Stimulated activated CD8-positive, alpha-beta memory T cell treated with anti-CD3 and anti-CD28 coated beads, Interleukin-15, amount 100 ng/mL, for 1 hour (primary cell): Measurements from ENCODE around the gene PPP1R13B.

ENCODE experiments used
- DNase-seq: peaks from one replicate; pipeline ENCODE4 v3.0.0-alpha.2; 2020; ENCODE audit warnings: low read depth

PPP1R13B gene

GRCh38 chr14:103775506-103775905 is 71.9 kb downstream of the PPP1R13B start:
- no peak for DNase-seq

- DNase-seq = no peak
Observed at GRCh38 chr14:103773521-103773920, 73.9 kb downstream of the PPP1R13B start.

GRCh38 chr14:103772078-103772712 is 75.2 kb downstream of the PPP1R13B start:
- no peak for DNase-seq

GRCh38 chr14:103770902-103771301 is 76.5 kb downstream of the PPP1R13B start:
- no peak for DNase-seq

GRCh38 chr14:103770500-103770899 is 76.9 kb downstream of the PPP1R13B start:
- no peak for DNase-seq

- DNase-seq = no peak
Observed at GRCh38 chr14:103767336-103767894, 80.0 kb downstream of the PPP1R13B start.

GRCh38 chr14:103765526-103765925 is 81.8 kb downstream of the PPP1R13B start:
- no peak for DNase-seq

GRCh38 chr14:103763730-103764488 is 83.5 kb downstream of the PPP1R13B start:
- no peak for DNase-seq

- DNase-seq = no peak
Observed at GRCh38 chr14:103762541-103762940, 84.8 kb downstream of the PPP1R13B start.

GRCh38 chr14:103762036-103762435 is 85.3 kb downstream of the PPP1R13B start:
- DNase-seq = no peak

- DNase-seq = no peak
Observed at GRCh38 chr14:103758059-103758776, 89.2 kb downstream of the PPP1R13B start.

GRCh38 chr14:103755060-103755459 is 92.3 kb downstream of the PPP1R13B start:
- no peak for DNase-seq

- DNase-seq = no peak
Observed at GRCh38 chr14:103753774-103754173, 93.6 kb downstream of the PPP1R13B start.

GRCh38 chr14:103749860-103750259 is 97.5 kb downstream of the PPP1R13B start:
- DNase-seq = no peak

GRCh38 chr14:103749452-103749851 is 97.9 kb downstream of the PPP1R13B start:
- no peak for DNase-seq

- peak; percentile 21 for DNase-seq
Observed at GRCh38 chr14:103748534-103748857, 98.9 kb downstream of the PPP1R13B start.

GRCh38 chr14:103746701-103747100 is 100.7 kb downstream of the PPP1R13B start:
- no peak for DNase-seq

- DNase-seq = no peak
Observed at GRCh38 chr14:103745424-103745823, 102.0 kb downstream of the PPP1R13B start.

- DNase-seq = no peak
Observed at GRCh38 chr14:103744621-103745395, 102.6 kb downstream of the PPP1R13B start.

- no peak for DNase-seq
Observed at GRCh38 chr14:103743691-103744090, 103.7 kb downstream of the PPP1R13B start.

- DNase-seq = no peak
Observed at GRCh38 chr14:103742499-103743255, 104.7 kb downstream of the PPP1R13B start.
